Skeletal muscle satellite cell (primary cell): ENCODE measurements around the gene GGCX.

ENCODE experiments used
- H3K27me3 ChIP-seq: 2 replicates; pipeline ENCODE4 v1.7.0; 2013; ENCODE audit warnings: low read length; ENCODE audit not compliant: control insufficient read depth, insufficient read depth
- H3K36me3 ChIP-seq: 2 replicates; pipeline ENCODE4 v1.7.0; 2013; ENCODE audit warnings: mild to moderate bottlenecking, control low read depth, low read length; ENCODE audit not compliant: insufficient read depth
- H3K4me1 ChIP-seq: 2 replicates; pipeline ENCODE4 v1.7.0; 2013; ENCODE audit warnings: low read length; ENCODE audit not compliant: control insufficient read depth, insufficient read depth
- H3K4me2 ChIP-seq: 2 replicates; pipeline ENCODE4 v1.7.0; 2013; ENCODE audit warnings: mild to moderate bottlenecking, low read length
- H3K4me3 ChIP-seq: 2 replicates; pipeline ENCODE4 v1.7.0; 2013; ENCODE audit warnings: low read length
- H3K9ac ChIP-seq: 2 replicates; pipeline ENCODE4 v1.7.0; 2013; ENCODE audit warnings: mild to moderate bottlenecking, low read depth, low read length, moderate library complexity
- H3K9me3 ChIP-seq: replicated peaks from 2 replicates; pipeline ENCODE4 v1.7.0; 2013; ENCODE audit warnings: mild to moderate bottlenecking, control low read depth, low read length

The GGCX gene

GRCh38 chr2:85516653-85517389 is 44.5 kb downstream of the GGCX start:
- Histone ChIP-seq H3K4me3 (no peak overlapping the region), H3K9ac (no peak overlapping the region), H3K27me3 (no peaks in the 10 kb centered on the region), H3K9me3 (no peaks in the 10 kb centered on the region), H3K36me3 (no peaks in the 10 kb centered on the region), H3K4me1 (no peaks in the 10 kb centered on the region), H3K4me2 (no peak overlapping the region)

GRCh38 chr2:85514323-85514722 is 47.0 kb downstream of the GGCX start:
- Histone ChIP-seq H3K4me1 (peaks cover 10% of the 10 kb centered on the region), H3K4me3 (no peak overlapping the region), H3K27me3 (no peaks in the 10 kb centered on the region), H3K9me3 (no peaks in the 10 kb centered on the region), H3K9ac (no peak overlapping the region), H3K4me2 (no peak overlapping the region), H3K36me3 (no peaks in the 10 kb centered on the region)

- Histone ChIP-seq H3K36me3 (no peaks in the 10 kb centered on the region), H3K27me3 (no peaks in the 10 kb centered on the region), H3K4me3 (no peak overlapping the region), H3K9ac (no peak overlapping the region), H3K4me1 (peaks cover 25% of the 10 kb centered on the region), H3K4me2 (no peak overlapping the region), H3K9me3 (no peaks in the 10 kb centered on the region)
These were observed 50.1 kb downstream of the GGCX start for GRCh38 chr2:85511008-85511811.

GRCh38 chr2:85506768-85507181 is 54.5 kb downstream of the GGCX start:
- H3K9me3 ChIP-seq, result no peaks in the 10 kb centered on the region
- H3K4me3 ChIP-seq, result no peak overlapping the region
- peak overlapping the region; percentile 67 for H3K9ac ChIP-seq
- H3K36me3 ChIP-seq, result no peaks in the 10 kb centered on the region
- peak overlapping the region; percentile 50 for H3K4me2 ChIP-seq
- peaks cover 64% of the 10 kb centered on the region for H3K4me1 ChIP-seq
- no peaks in the 10 kb centered on the region for H3K27me3 ChIP-seq

- no peaks in the 10 kb centered on the region for H3K9me3 ChIP-seq
- H3K4me1 ChIP-seq, result peaks cover 54% of the 10 kb centered on the region
- peak overlapping the region; percentile 11 for H3K4me3 ChIP-seq
- H3K36me3 ChIP-seq, result no peaks in the 10 kb centered on the region
- peak overlapping the region; percentile 62 for H3K9ac ChIP-seq
- H3K4me2 ChIP-seq, result peak overlapping the region; percentile 50
- H3K27me3 ChIP-seq, result no peaks in the 10 kb centered on the region
These were observed 55.6 kb downstream of the GGCX start for GRCh38 chr2:85505551-85506238.

- Histone ChIP-seq H3K9me3 (no peaks in the 10 kb centered on the region), H3K4me2 (peak overlapping the region; percentile 50), H3K4me3 (no peak overlapping the region), H3K36me3 (no peaks in the 10 kb centered on the region), H3K9ac (peak overlapping the region; percentile 67), H3K4me1 (peaks cover 54% of the 10 kb centered on the region), H3K27me3 (no peaks in the 10 kb centered on the region)
These were observed 56.5 kb downstream of the GGCX start for GRCh38 chr2:85504778-85505261.

GRCh38 chr2:85503851-85504777 is 57.2 kb downstream of the GGCX start:
- Histone ChIP-seq H3K9ac (peak overlapping the region; percentile 67), H3K36me3 (no peaks in the 10 kb centered on the region), H3K4me3 (no peak overlapping the region), H3K4me1 (peaks cover 54% of the 10 kb centered on the region), H3K4me2 (peak overlapping the region; percentile 52), H3K9me3 (no peaks in the 10 kb centered on the region), H3K27me3 (no peaks in the 10 kb centered on the region)

GRCh38 chr2:85503168-85503850 is 58.0 kb downstream of the GGCX start:
- Histone ChIP-seq H3K9me3 (no peaks in the 10 kb centered on the region), H3K9ac (peak overlapping the region; percentile 67), H3K4me1 (peaks cover 61% of the 10 kb centered on the region), H3K4me2 (peak overlapping the region; percentile 52), H3K27me3 (no peaks in the 10 kb centered on the region), H3K36me3 (no peaks in the 10 kb centered on the region), H3K4me3 (no peak overlapping the region)

GRCh38 chr2:85502720-85503119 is 58.6 kb downstream of the GGCX start:
- H3K4me3 ChIP-seq, result no peak overlapping the region
- peak overlapping the region; percentile 67 for H3K9ac ChIP-seq
- H3K4me1 ChIP-seq, result peaks cover 61% of the 10 kb centered on the region
- no peaks in the 10 kb centered on the region for H3K9me3 ChIP-seq
- H3K27me3 ChIP-seq, result no peaks in the 10 kb centered on the region
- H3K36me3 ChIP-seq, result no peaks in the 10 kb centered on the region
- no peak overlapping the region for H3K4me2 ChIP-seq

- Histone ChIP-seq H3K9me3 (no peaks in the 10 kb centered on the region), H3K36me3 (no peaks in the 10 kb centered on the region), H3K9ac (no peak overlapping the region), H3K27me3 (no peaks in the 10 kb centered on the region), H3K4me3 (no peak overlapping the region), H3K4me2 (no peak overlapping the region), H3K4me1 (peaks cover 47% of the 10 kb centered on the region)
These were observed 60.0 kb downstream of the GGCX start for GRCh38 chr2:85501248-85501647.
